ENCODE results near the gene INO80B. TPM values are rescaled to one million over a fixed set of nuclear protein-coding genes. Genes with fewer than 3 reads are reported as not detected.

The INO80B gene
- total and polyA plus RNA-seq, 9 of the 15 experiments (the other 6 are each of a cell fraction or from before 2014, with no cell fraction given): 0.41 to 22.6 (median 9.0) TPM

- TF ChIP-seq CHD7 (IDR thresholded peaks at IDR 0.05; ENCODE audit: low read depth, low read length): no peak
- no peak for TF ChIP-seq MCM7 (IDR thresholded peaks at IDR 0.05)
- no peak for TF ChIP-seq ZNF146 (CRISPR knock-in tag; IDR thresholded peaks at IDR 0.05; ENCODE audit: unreplicated experiment)
- TF ChIP-seq YY1 (IDR thresholded peaks at IDR 0.05; ENCODE audit: borderline replicate concordance in 1 of 3, control insufficient read depth in 1 of 3, extremely low read depth in 1 of 3, insufficient read depth in 3 of 3, insufficient read length in 1 of 3, insufficient replicate concordance in 2 of 3, low read depth in 1 of 3, low read length in 2 of 3): peak; percentile 73 to 95 (median 92)
- TF ChIP-seq ZNF511 (CRISPR knock-in tag; IDR thresholded peaks at IDR 0.05): peak; percentile 68; the same call in 1 of the 2 replicates
- TF ChIP-seq ZNF280A (IDR thresholded peaks at IDR 0.05; ENCODE audit: low read depth, partially characterized antibody): no peak
- TF ChIP-seq CHD1 (IDR thresholded peaks at IDR 0.05; ENCODE audit: low read length): no peak
- peak; percentile 75 for TF ChIP-seq CREB1 (IDR thresholded peaks at IDR 0.05)
- TF ChIP-seq CREB1 (CRISPR knock-in tag; IDR thresholded peaks at IDR 0.05): peak; percentile 81
- peak; percentile 80; the same call in 1 of the 2 replicates for TF ChIP-seq KLF1 (tag; IDR thresholded peaks at IDR 0.05)
- TF ChIP-seq ZFX (CRISPR knock-in tag; IDR thresholded peaks at IDR 0.05): peak; percentile 91
- TF ChIP-seq ZNF830 (CRISPR knock-in tag; IDR thresholded peaks at IDR 0.05): no peak
- peak; percentile 71; the same call in 1 of the 2 replicates for TF ChIP-seq EHMT2 (IDR thresholded peaks at IDR 0.05)
These were observed 17.4 kb downstream of the INO80B start, which contains the start of gene MRPL53 (continued) for GRCh38 chr2:74472086-74472944.

Data from K562 (cell line).